Dermis blood vessel endothelial cell (primary cell): ENCODE results near the gene RBP2. TPM values are rescaled to one million over a fixed set of nuclear protein-coding genes. Genes with fewer than 3 reads are reported as not detected.
A peak's percentile ranks its signal among the peaks of the same experiment; 100 is the strongest.
"Not testable (repeated sequence)": the region's sequence is repeated elsewhere in the genome, so short reads cannot be mapped to it uniquely, and the experiment has no call there.

ENCODE experiments used
- DNase-seq: peaks from one replicate; pipeline ENCODE4 v3.0.0; 2010
- total RNA-seq: library from RNA; depleted of rRNA; stranded (reverse); fragments of >200 nt; gene quantifications from 2 replicates; pipeline ENCODE4 v1.2.3, GENCODE V29; 2014

Gene RBP2
- total RNA-seq, 1 donor from 2014 or later = not detected

DNA sequence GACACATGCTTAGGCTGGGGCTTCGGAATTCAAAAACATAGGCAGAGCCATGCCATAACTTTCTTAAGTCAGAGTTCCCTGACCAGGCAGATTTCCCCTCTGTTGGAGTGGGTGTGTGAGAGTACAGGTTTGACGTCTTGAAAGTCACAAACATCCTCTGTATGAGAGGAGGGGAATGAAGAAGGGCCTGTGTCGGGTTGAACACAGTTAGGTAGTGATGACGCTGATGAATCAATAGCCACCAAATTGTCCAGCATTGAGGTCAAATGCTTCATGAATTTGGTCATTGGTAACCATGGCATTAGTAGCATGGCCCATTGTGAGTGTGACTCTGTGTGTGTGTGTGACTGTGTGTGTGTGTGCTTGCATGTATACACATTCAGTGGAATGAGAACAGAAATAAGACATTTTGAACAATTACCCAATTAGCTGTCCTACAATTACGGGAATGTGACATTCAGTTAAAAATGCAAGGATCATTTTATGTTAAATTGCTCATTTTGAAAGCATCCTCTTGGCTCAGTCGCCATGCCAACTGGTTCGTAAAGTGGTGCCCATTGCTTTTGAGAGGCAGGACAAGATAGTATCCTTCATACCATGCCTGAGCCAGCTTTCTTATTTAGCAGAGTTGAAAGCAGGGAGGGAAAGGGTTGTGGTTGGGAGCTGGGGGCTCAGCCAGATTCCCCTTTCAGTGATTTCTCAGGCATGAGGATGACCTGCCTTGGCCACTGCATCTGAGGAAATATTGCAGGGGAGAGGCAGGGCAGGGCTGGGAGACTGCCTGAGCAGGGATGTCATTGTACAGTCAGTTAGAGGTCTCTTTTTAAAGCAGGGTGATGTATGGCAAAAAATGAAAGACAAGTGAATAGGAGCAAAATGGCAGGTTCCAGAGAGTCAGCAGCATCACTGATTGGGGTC is 35.4 kb downstream of the RBP2 start:
- DNase-seq = no peak

DNA sequence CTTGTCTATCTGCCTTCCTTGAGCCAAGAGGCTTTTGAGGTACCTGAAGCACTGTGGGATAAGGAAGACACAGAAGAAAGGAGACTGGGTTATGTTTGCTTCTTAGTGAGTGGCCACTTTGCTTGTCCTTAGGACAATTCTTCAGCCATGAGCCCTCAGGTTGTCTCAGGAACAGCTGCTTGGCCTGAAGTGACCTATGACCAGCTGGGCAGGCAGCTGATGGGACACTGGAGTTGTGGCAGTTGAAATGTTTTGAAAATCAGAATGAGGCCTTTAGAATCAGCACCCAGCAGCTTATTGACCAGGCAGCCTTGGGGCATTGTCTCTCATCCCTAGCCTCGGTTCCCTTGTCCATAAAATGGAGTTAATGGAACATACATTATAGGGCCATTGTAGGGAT is 37.0 kb downstream of the RBP2 start:
- DNase-seq = no peak

DNA sequence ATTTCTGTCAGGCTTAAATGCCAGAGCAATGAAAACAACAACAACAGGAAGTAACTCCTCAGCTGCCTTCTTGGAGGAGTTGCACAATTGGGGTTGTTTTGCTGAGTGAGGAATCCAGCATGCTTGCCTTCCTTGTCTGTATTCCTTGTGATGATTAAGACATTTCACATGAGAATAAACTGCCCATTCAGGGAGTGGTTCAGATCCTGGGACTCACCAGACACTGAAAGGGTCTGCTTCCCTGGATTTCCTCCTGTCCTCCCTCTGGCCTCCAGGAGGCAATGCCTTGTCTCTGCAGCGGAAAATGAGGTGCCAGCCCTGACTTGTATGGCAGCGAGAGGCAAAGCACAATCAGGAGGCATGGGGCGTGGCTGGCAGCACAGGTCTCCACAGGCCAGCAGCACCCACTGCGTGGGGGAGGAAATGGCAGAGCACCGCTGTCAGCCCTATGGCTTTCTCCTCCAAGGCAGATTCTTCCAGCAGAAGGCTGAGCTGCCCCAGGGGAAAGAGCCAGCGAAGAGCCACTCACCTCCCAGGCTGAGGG is 41.5 kb downstream of the RBP2 start:
- no peak for DNase-seq

DNA sequence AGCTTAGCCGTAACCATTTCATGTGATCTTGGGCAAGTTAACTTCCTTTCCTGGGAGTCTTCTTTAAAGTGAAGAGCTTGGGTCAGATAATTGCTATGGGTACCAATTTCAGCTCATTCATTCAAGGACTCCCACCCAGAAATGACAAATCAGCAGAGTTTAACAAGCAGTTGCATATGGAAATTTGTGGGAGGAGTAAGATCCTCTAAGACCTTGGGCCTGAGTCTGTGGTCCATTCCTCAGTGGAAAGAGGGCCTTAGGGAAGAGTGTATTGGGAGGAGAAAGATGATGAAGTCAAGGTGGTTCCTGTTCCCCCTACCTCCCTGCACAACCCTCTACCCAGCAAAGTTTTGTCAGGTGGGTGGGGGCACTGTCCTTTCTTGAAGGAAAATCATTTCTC is 42.1 kb downstream of the RBP2 start:
- no peak for DNase-seq

DNA sequence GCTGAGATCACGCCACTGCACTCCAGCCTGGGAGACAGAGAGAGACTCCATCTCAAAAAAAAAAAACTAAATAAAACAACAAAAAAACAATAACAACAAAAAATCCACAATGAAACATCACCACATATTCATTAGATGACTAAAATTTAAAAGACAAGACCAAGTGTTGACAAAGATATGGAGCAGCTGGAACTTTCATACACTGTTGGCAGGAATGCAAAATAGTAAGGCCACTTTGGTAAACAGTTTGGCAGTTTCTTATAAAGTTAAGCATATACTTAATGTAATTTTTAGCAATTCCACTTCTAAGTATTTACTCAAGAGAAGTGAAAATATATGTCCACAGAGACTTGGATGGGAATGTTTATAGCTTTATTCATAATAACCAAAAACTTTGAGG is 43.2 kb downstream of the RBP2 start:
- DNase-seq = no peak

DNA sequence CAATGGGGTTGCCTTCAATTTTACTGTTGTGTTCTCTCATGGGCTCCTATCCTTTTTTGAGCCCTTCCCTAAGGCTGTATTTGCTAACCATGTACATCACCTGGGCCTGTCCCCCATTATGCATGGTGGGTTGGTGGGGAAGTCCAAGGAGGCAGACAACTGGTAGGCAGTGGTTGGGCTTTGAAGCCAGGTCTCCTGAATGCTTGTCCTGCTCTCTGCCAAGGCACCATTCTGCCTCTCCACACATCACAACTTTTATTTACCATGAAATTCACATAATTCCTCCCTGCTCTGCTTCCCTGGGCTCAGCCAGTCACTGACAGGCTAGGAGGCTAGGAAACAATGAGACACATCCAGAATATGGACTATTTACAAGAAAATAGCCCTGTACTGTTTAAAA is 45.8 kb downstream of the RBP2 start:
- no peak for DNase-seq

DNA sequence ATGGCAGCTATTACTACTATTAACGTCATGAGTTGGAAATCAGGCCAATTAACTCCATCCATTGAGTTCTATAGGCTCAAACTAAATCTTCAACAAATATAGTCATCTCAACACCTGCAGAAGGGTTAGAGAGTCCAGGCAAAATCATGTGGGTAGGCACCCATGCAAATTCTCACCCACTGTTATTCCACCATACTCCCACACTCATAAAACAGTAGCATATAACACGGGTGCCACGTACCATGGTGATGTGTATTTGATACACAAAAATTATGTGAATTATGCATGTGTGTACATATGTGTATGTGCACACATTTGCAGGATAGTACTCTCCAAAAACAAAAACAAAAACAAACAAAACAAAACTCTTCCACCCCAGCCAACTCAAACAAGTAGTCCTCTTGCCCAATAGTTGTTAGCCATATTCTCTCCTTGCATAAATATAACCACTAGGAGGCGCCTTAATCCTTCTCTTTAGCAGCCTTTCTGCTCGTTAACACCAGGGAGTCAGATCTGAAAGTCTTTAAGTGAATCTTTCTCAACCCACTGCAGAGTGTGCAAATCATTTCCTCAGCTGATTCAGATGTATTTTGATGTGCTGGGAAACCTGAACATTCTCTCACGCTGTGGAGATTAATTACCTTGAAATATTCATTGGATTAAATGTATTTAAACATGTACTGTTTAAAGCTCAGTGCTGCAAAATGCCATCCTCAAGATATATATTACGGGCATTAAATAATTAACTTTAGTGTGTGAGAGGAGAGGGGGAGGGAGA is 48.8 kb downstream of the RBP2 start:
- peak; percentile 77 for DNase-seq

DNA sequence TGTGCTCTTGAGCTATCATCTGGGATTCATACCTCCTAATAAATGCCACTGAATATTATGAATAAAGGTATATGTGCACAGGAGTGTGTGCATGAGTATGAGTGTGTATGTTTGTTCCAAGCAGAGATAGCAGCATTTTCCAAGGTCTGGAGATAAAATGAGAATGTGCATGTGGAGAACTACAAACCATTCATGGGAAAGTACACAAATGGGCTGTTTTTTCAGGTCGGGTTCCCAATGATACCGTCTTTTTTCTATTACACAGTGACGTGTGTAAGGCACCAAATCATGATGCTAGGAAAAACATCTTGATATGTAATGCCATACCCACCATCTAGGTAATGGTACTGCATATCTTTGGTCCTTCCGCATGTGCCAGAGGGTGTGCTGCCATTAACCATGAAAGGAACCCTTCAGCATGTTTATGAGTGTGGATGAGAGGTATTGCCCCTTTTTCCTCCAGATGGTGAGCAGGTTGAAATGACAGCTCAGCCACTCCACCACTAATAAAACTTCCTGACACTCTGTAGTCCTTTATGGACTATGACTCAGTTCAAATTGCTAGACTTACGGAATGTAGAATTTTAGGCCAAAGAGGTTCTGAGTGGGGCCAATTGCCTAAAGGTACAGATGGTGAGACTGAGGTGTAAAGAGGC is 50.4 kb downstream of the RBP2 start:
- DNase-seq = no peak

DNA sequence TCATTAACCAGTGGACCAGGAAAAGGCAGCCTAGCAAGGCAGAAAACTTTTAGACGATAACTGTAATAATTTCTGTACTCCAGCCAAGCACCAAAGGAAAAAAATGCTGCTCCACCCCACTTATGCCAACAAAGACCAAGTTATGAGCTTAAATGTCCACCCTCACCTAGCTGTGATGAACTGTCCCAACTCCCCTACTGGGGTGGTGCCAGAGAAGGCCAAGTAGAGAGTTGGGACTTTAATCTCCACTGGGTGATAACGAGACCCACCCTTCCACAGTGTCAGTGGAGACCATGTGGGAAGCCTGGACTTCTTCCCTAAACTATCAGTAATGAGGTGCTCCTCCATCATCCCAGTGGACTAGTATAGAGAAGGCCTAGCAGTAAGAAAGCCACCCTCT is 53.1 kb downstream of the RBP2 start:
- DNase-seq = no peak

DNA sequence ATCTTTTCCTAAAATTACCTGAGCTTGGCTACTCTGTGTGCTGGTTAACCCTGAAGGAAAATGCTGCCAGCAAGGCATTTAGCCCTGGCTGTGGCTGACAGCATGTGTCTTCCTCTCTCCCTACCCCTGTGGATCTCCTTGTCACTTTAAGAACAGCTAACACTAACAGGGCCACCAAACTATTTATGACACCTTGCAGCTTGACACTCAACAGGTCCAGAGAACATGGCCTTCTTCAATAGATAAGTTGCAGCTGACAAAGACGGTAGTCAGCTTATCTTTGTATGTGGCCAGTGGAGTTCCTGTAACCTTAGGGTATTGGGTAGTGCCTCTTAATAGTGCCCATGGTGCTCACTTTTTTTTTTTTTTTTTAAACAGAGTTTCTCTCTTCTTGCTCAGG is 54.9 kb downstream of the RBP2 start:
- no peak for DNase-seq

DNA sequence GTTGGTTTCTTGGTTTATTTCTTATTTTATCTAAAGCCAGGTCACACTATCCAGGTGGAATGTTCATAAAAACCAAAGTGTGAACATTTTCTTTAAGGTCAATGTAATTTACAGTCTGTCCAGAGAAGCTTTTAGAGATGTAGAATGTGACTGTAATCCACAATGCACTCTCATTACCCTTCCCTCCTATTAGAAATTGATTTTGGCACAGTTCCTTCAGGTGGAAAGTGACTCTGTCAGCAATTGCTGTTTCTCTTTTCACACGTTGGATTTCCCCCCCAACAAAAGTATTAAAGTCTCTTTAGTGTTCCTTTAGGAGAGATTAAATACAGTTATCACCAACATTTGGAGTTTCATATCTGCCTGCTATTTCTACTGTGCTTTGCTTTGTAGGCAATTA is 55.3 kb downstream of the RBP2 start:
- DNase-seq = no peak

DNA sequence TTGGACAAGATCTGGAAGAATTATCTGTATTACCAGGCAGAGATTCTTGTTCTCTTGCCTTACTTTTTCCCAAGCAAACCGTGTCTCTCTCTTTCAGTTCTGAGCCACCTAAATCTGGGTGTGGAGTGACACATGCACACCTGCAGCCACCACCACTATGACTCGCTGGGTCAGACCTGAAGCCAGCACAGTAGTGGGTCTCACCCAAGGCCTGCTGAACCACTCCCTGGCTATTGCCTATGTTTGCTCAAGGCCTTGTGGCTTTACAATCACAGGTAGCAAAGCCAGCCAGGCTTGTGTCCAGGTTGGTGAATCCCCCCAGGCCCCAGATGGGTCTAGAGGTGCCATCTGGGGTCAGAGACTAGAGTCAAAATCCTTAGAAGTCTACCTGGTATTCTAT is 58.2 kb downstream of the RBP2 start:
- no peak for DNase-seq

DNA sequence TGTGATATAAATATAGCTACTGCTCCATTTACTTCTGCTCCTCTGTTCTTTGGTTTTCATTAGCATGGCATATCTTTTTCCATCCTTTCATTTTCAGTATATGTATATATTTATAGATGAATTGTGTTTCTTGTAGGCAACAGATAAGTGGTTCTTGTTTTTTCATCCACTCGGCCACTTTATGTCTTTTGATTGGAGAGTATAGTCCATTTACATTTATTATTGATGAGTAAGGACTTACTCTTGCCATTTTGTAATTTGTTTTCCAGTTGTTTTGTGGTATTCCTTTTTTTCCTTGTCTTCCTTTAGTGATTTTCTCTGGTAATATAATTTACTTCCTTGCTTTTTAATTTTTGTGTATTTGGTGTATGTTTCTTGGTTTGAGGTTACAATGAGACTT is 60.0 kb downstream of the RBP2 start:
- no peak for DNase-seq

DNA sequence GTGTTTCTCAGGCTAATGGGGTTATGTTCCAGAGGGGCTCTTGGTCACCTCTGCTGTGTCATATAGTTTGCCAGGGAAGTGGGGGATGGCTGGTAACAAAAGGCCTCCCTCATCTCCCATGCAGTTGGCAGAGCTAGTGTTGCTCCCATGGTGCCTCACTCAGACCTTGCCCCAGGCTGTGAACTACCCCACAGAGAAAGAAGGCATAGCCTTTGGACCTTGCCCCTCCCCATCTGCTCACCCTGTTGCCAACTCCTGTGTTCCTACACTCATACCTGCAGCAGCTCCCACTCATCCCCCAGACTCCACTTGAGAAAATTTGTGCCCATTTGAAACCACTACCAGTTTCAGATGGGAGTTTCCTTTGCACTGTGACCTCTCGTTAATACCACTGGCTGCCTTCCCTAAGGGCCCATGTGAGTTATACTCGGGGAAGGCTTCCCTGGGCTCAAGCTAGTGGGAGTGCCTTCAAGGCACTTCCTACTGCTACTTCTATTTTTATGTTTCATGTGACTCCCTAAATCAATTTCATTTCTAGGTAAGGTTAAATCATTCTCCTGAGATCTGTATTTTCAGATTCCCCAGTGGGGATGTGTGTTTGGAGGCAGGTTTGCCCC is 61.6 kb downstream of the RBP2 start:
- no peak for DNase-seq

DNA sequence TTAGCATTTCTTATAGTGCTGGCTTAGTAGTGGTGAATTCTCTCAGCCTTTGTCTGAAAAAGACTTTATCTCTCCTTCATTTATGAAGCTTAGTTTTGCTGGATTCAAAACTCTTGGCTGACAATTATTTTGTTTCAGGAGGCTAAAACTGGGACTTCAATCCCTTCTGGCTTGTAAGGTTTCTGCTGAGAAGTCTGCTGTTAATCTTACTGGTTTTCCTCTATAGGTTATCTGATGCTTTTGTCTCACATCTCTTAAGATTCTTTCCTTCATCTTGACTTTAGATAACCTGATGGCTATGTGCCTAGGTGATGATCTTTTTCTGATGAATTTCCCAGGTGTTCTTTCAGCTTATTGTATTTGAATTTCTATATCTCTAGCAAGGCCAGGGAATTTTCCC is 63.4 kb downstream of the RBP2 start:
- DNase-seq = not testable (repeated sequence)

Other genes starting within 250 kb of the RBP2 start
- gene MRPS22, start 132.5 kb downstream of the RBP2 start, total RNA-seq = 71.5 and 86.7 TPM in 2 replicates
- 185 and 202 TPM in 2 replicates for gene COPB2, start 86.9 kb downstream of the RBP2 start, total RNA-seq
- 58.5 and 65.9 TPM in 2 replicates for gene RBP1, start 63.2 kb upstream of the RBP2 start, total RNA-seq
- gene NMNAT3, start 201.5 kb upstream of the RBP2 start, total RNA-seq = 1.1 and 1.5 TPM in 2 replicates